H9 (cell line): ENCODE results near the gene PARP1. TPM values are rescaled to one million over a fixed set of nuclear protein-coding genes. Genes with fewer than 3 reads are reported as not detected.

Experiments used
- DNase-seq: peaks from one replicate; pipeline ENCODE4 v3.0.0-alpha.2; 2017
- H2AFZ ChIP-seq: one replicate; pipeline ENCODE4 v1.6.1; 2013; ENCODE audit warnings: mild to moderate bottlenecking, low read length, control low read depth, moderate library complexity
- H2AK5ac ChIP-seq: 2 replicates; pipeline ENCODE4 v1.6.1; 2013; ENCODE audit warnings: low read length, control low read depth, mixed read lengths; ENCODE audit not compliant: insufficient read length
- H2BK120ac ChIP-seq: one replicate; pipeline ENCODE4 v1.6.1; 2013; ENCODE audit warnings: low read depth, mild to moderate bottlenecking, low read length, control low read depth, inconsistent platforms; ENCODE audit not compliant: poor library complexity, severe bottlenecking
- H2BK12ac ChIP-seq: 2 replicates; pipeline ENCODE4 v1.6.1; 2013; ENCODE audit warnings: low read length, control low read depth, mixed read lengths, low read depth; ENCODE audit not compliant: insufficient read length
- H2BK15ac ChIP-seq: 2 replicates; pipeline ENCODE4 v1.6.1; 2013; ENCODE audit warnings: low read depth, low read length, control low read depth
- H2BK20ac ChIP-seq: one replicate; pipeline ENCODE4 v1.6.1; 2013; ENCODE audit warnings: low read depth, mild to moderate bottlenecking, low read length, control low read depth, inconsistent platforms; ENCODE audit not compliant: poor library complexity, severe bottlenecking
- H2BK5ac ChIP-seq: 2 replicates; pipeline ENCODE4 v1.6.1; 2013; ENCODE audit warnings: low read length, control low read depth, mixed read lengths; ENCODE audit not compliant: insufficient read length
- H3K14ac ChIP-seq: 2 replicates; pipeline ENCODE4 v1.6.1; 2013; ENCODE audit warnings: low read length, control low read depth; ENCODE audit not compliant: insufficient read depth
- H3K18ac ChIP-seq: 2 replicates; pipeline ENCODE4 v1.6.1; 2013; ENCODE audit warnings: low read depth, mild to moderate bottlenecking, mixed read lengths, low read length, control low read depth; ENCODE audit not compliant: insufficient read length
- H3K23ac ChIP-seq: 2 replicates; pipeline ENCODE4 v1.6.1; 2013; ENCODE audit warnings: low read length, control low read depth, mixed read lengths, low read depth; ENCODE audit not compliant: insufficient read length
- H3K23me2 ChIP-seq: 2 replicates; pipeline ENCODE4 v1.6.1; 2013; ENCODE audit warnings: low read depth, mild to moderate bottlenecking, mixed read lengths, low read length, control low read depth; ENCODE audit not compliant: insufficient read length, poor library complexity, severe bottlenecking
- H3K27ac ChIP-seq: 2 replicates; pipeline ENCODE4 v1.5.1; 2013; ENCODE audit warnings: low read length, control low read depth, mixed read lengths, low read depth; ENCODE audit not compliant: insufficient read length
- H3K27me3 ChIP-seq: 2 replicates; pipeline ENCODE4 v1.6.1; 2013; ENCODE audit warnings: low read length, control low read depth, inconsistent platforms; ENCODE audit not compliant: insufficient read depth
- H3K4ac ChIP-seq: 2 replicates; pipeline ENCODE4 v1.6.1; 2013; ENCODE audit warnings: low read depth, mild to moderate bottlenecking, control low read depth, inconsistent platforms, low read length, moderate library complexity
- H3K4me1 ChIP-seq: 2 replicates; pipeline ENCODE4 v1.6.1; 2013; ENCODE audit warnings: low read length, control low read depth, inconsistent platforms; ENCODE audit not compliant: insufficient read depth
- H3K4me2 ChIP-seq: 2 replicates; pipeline ENCODE4 v1.6.1; 2013; ENCODE audit warnings: low read length, control low read depth, mixed read lengths; ENCODE audit not compliant: insufficient read length, insufficient read depth
- H3K56ac ChIP-seq: 2 replicates; pipeline ENCODE4 v1.6.1; 2013; ENCODE audit warnings: low read depth, mild to moderate bottlenecking, mixed read lengths, low read length, control low read depth; ENCODE audit not compliant: insufficient read length
- H3K79me1 ChIP-seq: 2 replicates; pipeline ENCODE4 v1.6.1; 2013; ENCODE audit warnings: low read depth, mild to moderate bottlenecking, moderate library complexity, low read length, control low read depth, inconsistent platforms; ENCODE audit not compliant: insufficient read depth, poor library complexity, severe bottlenecking
- H3K79me2 ChIP-seq: 2 replicates; pipeline ENCODE4 v1.6.1; 2013; ENCODE audit warnings: low read length, control low read depth, inconsistent platforms; ENCODE audit not compliant: insufficient read depth
- H3K9ac ChIP-seq: 2 replicates; pipeline ENCODE4 v1.6.1; 2013; ENCODE audit warnings: low read length, control low read depth, mixed read lengths; ENCODE audit not compliant: insufficient read length; ENCODE audit errors: extremely low read depth
- H3K9me3 ChIP-seq: one replicate; pipeline ENCODE4 v1.6.1; 2013; ENCODE audit warnings: low read depth, low read length, inconsistent platforms; ENCODE audit not compliant: control insufficient read depth
- H3T11ph ChIP-seq: one replicate; pipeline ENCODE4 v1.6.1; 2013; ENCODE audit warnings: mild to moderate bottlenecking, low read length, control low read depth, inconsistent platforms
- H4K20me1 ChIP-seq: one replicate; pipeline ENCODE4 v1.6.1; 2013; ENCODE audit not compliant: control insufficient read depth, insufficient read length, insufficient read depth
- H4K5ac ChIP-seq: 2 replicates; pipeline ENCODE4 v1.6.1; 2013; ENCODE audit warnings: low read depth, mild to moderate bottlenecking, mixed read lengths, low read length, control low read depth; ENCODE audit not compliant: insufficient read length
- H4K8ac ChIP-seq: replicated peaks from 2 replicates; pipeline ENCODE4 v1.6.1; 2013; ENCODE audit warnings: low read length, control low read depth, mixed read lengths, low read depth; ENCODE audit not compliant: insufficient read length
- H4K91ac ChIP-seq: 2 replicates; pipeline ENCODE4 v1.6.1; 2013; ENCODE audit warnings: low read depth, mild to moderate bottlenecking, moderate library complexity, mixed read lengths, low read length, control low read depth; ENCODE audit not compliant: insufficient read length
- H3K27ac Mint-ChIP-seq, 3 experiments: 2 replicates in 2 of 3; 3 replicates in 1 of 3; pipeline ENCODE4 v1.8.0; 2020 to 2021; ENCODE audit warnings: mixed read lengths in 3 of 3, mild to moderate bottlenecking in 1 of 3, moderate library complexity in 1 of 3
- H3K27me3 Mint-ChIP-seq: 2 replicates; pipeline ENCODE4 v1.8.0; 2021; ENCODE audit warnings: low read depth, mild to moderate bottlenecking, moderate library complexity, mixed read lengths
- H3K36me3 Mint-ChIP-seq, 3 experiments: 2 replicates in 2 of 3; 3 replicates in 1 of 3; pipeline ENCODE4 v1.8.0; 2020 to 2021; ENCODE audit warnings: low read depth in 3 of 3, mixed read lengths in 3 of 3; ENCODE audit not compliant: insufficient read depth in 1 of 3
- H3K4me1 Mint-ChIP-seq, 2 experiments: 2 replicates each; pipeline ENCODE4 v1.8.0; 2020; ENCODE audit warnings: mixed read lengths in 2 of 2
- H3K4me3 Mint-ChIP-seq, 2 experiments: 2 replicates in 1 of 2; 3 replicates in 1 of 2; pipeline ENCODE4 v1.8.0; 2020 to 2021; ENCODE audit warnings: mild to moderate bottlenecking in 2 of 2, mixed read lengths in 2 of 2, moderate library complexity in 1 of 2
- H3K9me3 Mint-ChIP-seq, 2 experiments: 2 replicates in 1 of 2; 3 replicates in 1 of 2; pipeline ENCODE4 v1.8.0; 2020; ENCODE audit warnings: mild to moderate bottlenecking in 2 of 2, mixed read lengths in 2 of 2, moderate library complexity in 1 of 2
- WGBS: extraction: QIAGEN DNeasy Blood & Tissue Kit; methylation state at CpG from one replicate; pipeline ENCODE4 v1.1.7; 2013; ENCODE audit warnings: missing lambda C conversion rate, low lambda C conversion rate, mixed read lengths; ENCODE audit not compliant: insufficient read length; ENCODE audit errors: extremely low coverage; 5-methylcytosine and 5-hydroxymethylcytosine counted together
- total RNA-seq: library from RNA; stranded (reverse); gene quantifications from 2 replicates; pipeline ENCODE4 v1.2.1, GENCODE V29; 2021
- TF ChIP-seq, protein P1 (sequence below): fragments of 200-600 bp; sonication (generic); conservative IDR thresholded peaks from 3 replicates; pipeline ENCODE4 v1.8.0; 2021; ENCODE audit warnings: antibody characterized with exemption, mild to moderate bottlenecking

Gene PARP1
- total RNA-seq, 1 experiment from 2014 or later = 337 TPM

DNA sequence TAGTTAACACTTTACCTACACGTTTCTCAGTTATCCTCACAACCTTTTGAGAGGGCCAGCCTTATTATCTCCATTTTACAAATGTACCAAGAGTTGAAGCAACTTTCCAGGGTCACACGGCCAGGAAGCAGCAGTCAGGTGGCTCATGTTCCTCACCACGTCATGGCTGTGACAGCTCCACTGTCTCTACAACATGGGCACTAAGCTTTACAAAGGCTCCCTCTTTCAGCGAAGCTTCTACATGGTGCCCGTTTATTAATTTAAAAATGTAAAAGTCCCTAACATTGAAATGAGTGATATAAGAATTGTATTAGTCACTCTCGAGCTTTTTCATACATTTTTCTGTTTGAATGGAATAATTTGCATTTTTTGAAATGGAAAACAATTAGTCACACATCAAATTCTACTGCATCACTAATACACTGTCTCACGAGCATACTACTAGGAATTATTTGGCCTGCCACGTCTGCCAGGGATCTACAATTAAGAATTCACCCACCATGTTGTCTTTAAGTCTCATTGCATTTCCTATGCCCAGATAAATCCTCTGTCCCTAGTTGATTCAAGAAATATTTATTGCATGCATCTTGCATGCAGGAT lies 70.5 kb downstream of the PARP1 start:
- no peak for DNase-seq
- H4K91ac ChIP-seq = no peak overlapping the region
- H3K27ac ChIP-seq = no peak overlapping the region
- H2AK5ac ChIP-seq = no peak overlapping the region
- no peaks in the 10 kb centered on the region for H4K20me1 ChIP-seq
- 0 out of 2 replicates have a peak, but pooled peaks cover 2% of the 10 kb centered on the region for H3K4me1 ChIP-seq
- H3T11ph ChIP-seq = no peak overlapping the region
- Mint-ChIP-seq H3K27ac (no peak overlapping the region), H3K27me3 (peaks cover 7% of the 10 kb centered on the region), H3K4me3 (no peak overlapping the region), H3K4me1 (peaks cover 4 to 5% of the 10 kb centered on the region in 2 experiments), H3K9me3 (peaks cover 16 to 19% of the 10 kb centered on the region in 2 experiments), H3K36me3 (peaks cover 4 to 12% (median 5%) of the 10 kb centered on the region in 3 experiments; a peak in 2 of 7 replicates)
- no peak overlapping the region for H3K9ac ChIP-seq
- no peaks in the 10 kb centered on the region for H3K9me3 ChIP-seq
- no peak overlapping the region for H2BK20ac ChIP-seq
- H2BK5ac ChIP-seq = no peak overlapping the region
- no CpG with 5 or more reads among the region's 8 CpGs for WGBS
- no peak overlapping the region for H2BK15ac ChIP-seq
- no peak overlapping the region for H3K4me2 ChIP-seq
- no peak overlapping the region for H4K8ac ChIP-seq
- no peak overlapping the region for H2BK12ac ChIP-seq
- H2BK120ac ChIP-seq = no peak overlapping the region
- no peaks in the 10 kb centered on the region for H3K27me3 ChIP-seq
- H3K14ac ChIP-seq = no peak overlapping the region
- no peak overlapping the region for H3K23ac ChIP-seq
- no peak overlapping the region for H4K5ac ChIP-seq
- H3K23me2 ChIP-seq = no peaks in the 10 kb centered on the region
- TF ChIP-seq, protein P1, sequence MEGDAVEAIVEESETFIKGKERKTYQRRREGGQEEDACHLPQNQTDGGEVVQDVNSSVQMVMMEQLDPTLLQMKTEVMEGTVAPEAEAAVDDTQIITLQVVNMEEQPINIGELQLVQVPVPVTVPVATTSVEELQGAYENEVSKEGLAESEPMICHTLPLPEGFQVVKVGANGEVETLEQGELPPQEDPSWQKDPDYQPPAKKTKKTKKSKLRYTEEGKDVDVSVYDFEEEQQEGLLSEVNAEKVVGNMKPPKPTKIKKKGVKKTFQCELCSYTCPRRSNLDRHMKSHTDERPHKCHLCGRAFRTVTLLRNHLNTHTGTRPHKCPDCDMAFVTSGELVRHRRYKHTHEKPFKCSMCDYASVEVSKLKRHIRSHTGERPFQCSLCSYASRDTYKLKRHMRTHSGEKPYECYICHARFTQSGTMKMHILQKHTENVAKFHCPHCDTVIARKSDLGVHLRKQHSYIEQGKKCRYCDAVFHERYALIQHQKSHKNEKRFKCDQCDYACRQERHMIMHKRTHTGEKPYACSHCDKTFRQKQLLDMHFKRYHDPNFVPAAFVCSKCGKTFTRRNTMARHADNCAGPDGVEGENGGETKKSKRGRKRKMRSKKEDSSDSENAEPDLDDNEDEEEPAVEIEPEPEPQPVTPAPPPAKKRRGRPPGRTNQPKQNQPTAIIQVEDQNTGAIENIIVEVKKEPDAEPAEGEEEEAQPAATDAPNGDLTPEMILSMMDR = no peak
- no peaks in the 10 kb centered on the region for H3K79me1 ChIP-seq
- H3K4ac ChIP-seq = no peak overlapping the region
- no peaks in the 10 kb centered on the region for H3K79me2 ChIP-seq
- no peak overlapping the region for H3K18ac ChIP-seq
- no peak overlapping the region for H2AFZ ChIP-seq
- H3K56ac ChIP-seq = no peak overlapping the region
